Measurements from ENCODE around the gene ITGB2. TPM values are rescaled to one million over a fixed set of nuclear protein-coding genes. Genes with fewer than 3 reads are reported as not detected.

ITGB2 gene
- polyA plus RNA-seq (2013, experiment 1 of 2), result 0.06 TPM
- polyA plus RNA-seq (2013, experiment 2 of 2), result 0.12 TPM

- Histone ChIP-seq H3K4me3 (ENCODE audit: low read length in 2 of 2) (peak within 1 kb of the TSS in 1 of 2 donors; percentile 58), H3K18ac (ENCODE audit: low read length) (peak within 1 kb of the TSS; percentile 86), H3K27ac (replicated peaks; ENCODE audit: low read length) (no peak within 1 kb of the TSS), H4K91ac (ENCODE audit: low read depth, low read length, poor library complexity) (no peak within 1 kb of the TSS), H3K36me3 (replicated peaks in 1 of 2; ENCODE audit: control insufficient read depth in 2 of 2, insufficient read depth in 2 of 2, low read length in 2 of 2) (no peaks in the 10 kb centered on the region), H2BK12ac (ENCODE audit: low read length) (peak within 1 kb of the TSS; percentile 88), H3K9me3 (replicated peaks in 1 of 2; ENCODE audit: control insufficient read depth in 2 of 2, insufficient read depth in 1 of 2, low read depth in 1 of 2, low read length in 2 of 2) (peaks cover 3 to 7% of the 10 kb centered on the region in 2 donors), H4K8ac (ENCODE audit: low read depth, low read length) (no peak within 1 kb of the TSS), H3K4ac (ENCODE audit: low read length) (no peak within 1 kb of the TSS), H3K27me3 (ENCODE audit: control insufficient read depth in 3 of 3, insufficient read depth in 3 of 3, low read depth in 1 of 3, low read length in 3 of 3) (peaks cover 23 to 79% (median 61%) of the 10 kb centered on the region in 3 experiments), H2BK120ac (ENCODE audit: low read depth, low read length) (no peak within 1 kb of the TSS), H3K14ac (ENCODE audit: low read length) (peak within 1 kb of the TSS; percentile 99), H3K4me1 (ENCODE audit: control insufficient read depth in 2 of 2, insufficient read depth in 1 of 2, low read depth in 1 of 2, low read length in 2 of 2) (no peaks in the 10 kb centered on the region), H2AFZ (ENCODE audit: low read length) (peak within 1 kb of the TSS; percentile 49), H3K23ac (ENCODE audit: low read depth, low read length, poor library complexity) (peak within 1 kb of the TSS; percentile 78), H3K9ac (ENCODE audit: low read depth, low read length, poor library complexity) (peak within 1 kb of the TSS; percentile 74), H2AK5ac (ENCODE audit: low read depth, low read length) (peak within 1 kb of the TSS; percentile 82), H2BK15ac (ENCODE audit: low read length) (peak within 1 kb of the TSS; percentile 50), H3K79me1 (ENCODE audit: low read depth, low read length) (no peaks in the 10 kb centered on the region), H3K4me2 (ENCODE audit: insufficient read depth, low read length, poor library complexity, severe bottlenecking) (no peak within 1 kb of the TSS), H2BK5ac (ENCODE audit: low read length) (peak within 1 kb of the TSS; percentile 91)
- no CpG with 5 or more reads among the region's 29 CpGs for WGBS, 2 donors (ENCODE audit: extremely low coverage in 2 of 2, insufficient read length in 2 of 2, insufficient replicate concordance in 1 of 2)
- no peak for DNase-seq (ENCODE audit: low spot score)
Measured at GRCh38 chr21:44920694-44921604, at the start of gene ITGB2. TSS of gene ITGB2 (minus strand) at chr21:44920899. CDS start at chr21:44910782, 10,117 bp downstream.

GRCh38 chr21:44969931-44970755 is 49.4 kb upstream of the ITGB2 start:
- no peak overlapping the region for H3K14ac ChIP-seq (ENCODE audit: low read length)
- H2BK12ac ChIP-seq (ENCODE audit: low read length), result no peak overlapping the region
- H3K4me3 ChIP-seq (ENCODE audit: low read length in 2 of 2), result no peak overlapping the region
- no peak overlapping the region for H3K23ac ChIP-seq (ENCODE audit: low read depth, low read length, poor library complexity)
- no CpG with 5 or more reads among the region's 24 CpGs for WGBS, 2 donors (ENCODE audit: extremely low coverage in 2 of 2, insufficient read length in 2 of 2, insufficient replicate concordance in 1 of 2)
- H3K36me3 ChIP-seq (replicated peaks in 1 of 2; ENCODE audit: control insufficient read depth in 2 of 2, insufficient read depth in 2 of 2, low read length in 2 of 2), result peaks cover 19 to 53% of the 10 kb centered on the region in 2 donors
- H2BK5ac ChIP-seq (ENCODE audit: low read length), result no peak overlapping the region
- peak overlapping the region; percentile 57 for H3K18ac ChIP-seq (ENCODE audit: low read length)
- no peak overlapping the region for H3K27ac ChIP-seq (replicated peaks; ENCODE audit: low read length)
- no peak for DNase-seq (ENCODE audit: low spot score)
- H3K4me2 ChIP-seq (ENCODE audit: insufficient read depth, low read length, poor library complexity, severe bottlenecking), result no peak overlapping the region
- H3K4me1 ChIP-seq (ENCODE audit: control insufficient read depth in 2 of 2, insufficient read depth in 1 of 2, low read depth in 1 of 2, low read length in 2 of 2), result peaks cover 0 to 14% of the 10 kb centered on the region in 2 donors
- no peak overlapping the region for H4K91ac ChIP-seq (ENCODE audit: low read depth, low read length, poor library complexity)
- no peak overlapping the region for H2AFZ ChIP-seq (ENCODE audit: low read length)
- H2AK5ac ChIP-seq (ENCODE audit: low read depth, low read length), result peak overlapping the region; percentile 2
- no peaks in the 10 kb centered on the region for H3K27me3 ChIP-seq (ENCODE audit: control insufficient read depth in 3 of 3, insufficient read depth in 3 of 3, low read depth in 1 of 3, low read length in 3 of 3)
- no peak overlapping the region for H4K8ac ChIP-seq (ENCODE audit: low read depth, low read length)
- no peak overlapping the region for H3K4ac ChIP-seq (ENCODE audit: low read length)
- peaks cover 14% of the 10 kb centered on the region for H3K79me1 ChIP-seq (ENCODE audit: low read depth, low read length)
- no peak overlapping the region for H2BK120ac ChIP-seq (ENCODE audit: low read depth, low read length)
- no peak overlapping the region for H3K9ac ChIP-seq (ENCODE audit: low read depth, low read length, poor library complexity)
- H2BK15ac ChIP-seq (ENCODE audit: low read length), result no peak overlapping the region
- peaks cover 0 to 2% of the 10 kb centered on the region in 2 donors for H3K9me3 ChIP-seq (replicated peaks in 1 of 2; ENCODE audit: control insufficient read depth in 2 of 2, insufficient read depth in 1 of 2, low read depth in 1 of 2, low read length in 2 of 2)

DNA sequence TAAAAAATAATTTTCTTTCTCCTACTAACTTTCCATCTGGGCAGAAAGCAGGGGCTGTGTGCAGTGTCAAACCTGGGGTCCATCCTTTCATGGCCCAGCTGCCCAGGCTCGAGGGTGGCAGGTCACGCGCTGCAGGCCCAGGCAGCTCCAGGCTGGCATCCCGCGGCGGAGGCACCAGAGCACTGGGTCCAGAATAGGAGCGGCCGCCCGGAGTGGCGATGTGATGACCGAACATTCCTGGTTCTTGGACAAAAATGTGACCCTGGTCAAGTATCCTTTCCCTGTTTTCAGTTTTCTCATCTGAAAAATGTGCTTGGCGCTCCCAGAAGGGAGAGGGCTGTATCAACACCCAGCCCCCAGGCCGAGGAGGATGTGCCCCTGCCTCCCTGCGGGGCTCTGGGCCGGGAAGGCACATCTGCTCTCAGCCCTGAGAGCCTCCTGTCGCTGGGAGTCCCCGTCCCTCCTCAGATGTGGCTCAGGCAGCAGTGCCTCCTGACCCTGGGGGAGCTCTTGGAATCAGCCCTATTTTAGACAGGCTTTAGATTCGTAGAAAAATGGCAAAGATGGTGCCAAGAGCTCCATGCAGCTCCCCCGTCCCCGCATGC is 48.5 kb upstream of the ITGB2 start:
- Histone ChIP-seq H3K27ac (replicated peaks; ENCODE audit: low read length) (no peak overlapping the region), H3K36me3 (replicated peaks in 1 of 2; ENCODE audit: control insufficient read depth in 2 of 2, insufficient read depth in 2 of 2, low read length in 2 of 2) (peaks cover 17 to 55% of the 10 kb centered on the region in 2 donors)

More for the DNA sequence above, 48.5 kb upstream of the ITGB2 start:
- H3K14ac ChIP-seq (ENCODE audit: low read length), result no peak overlapping the region
- peaks cover 14% of the 10 kb centered on the region for H3K79me1 ChIP-seq (ENCODE audit: low read depth, low read length)
- no peaks in the 10 kb centered on the region for H3K27me3 ChIP-seq (ENCODE audit: control insufficient read depth in 3 of 3, insufficient read depth in 3 of 3, low read depth in 1 of 3, low read length in 3 of 3)
- H4K8ac ChIP-seq (ENCODE audit: low read depth, low read length), result no peak overlapping the region
- peaks cover 0 to 14% of the 10 kb centered on the region in 2 donors for H3K4me1 ChIP-seq (ENCODE audit: control insufficient read depth in 2 of 2, insufficient read depth in 1 of 2, low read depth in 1 of 2, low read length in 2 of 2)
- H3K18ac ChIP-seq (ENCODE audit: low read length), result no peak overlapping the region
- no peak overlapping the region for H4K91ac ChIP-seq (ENCODE audit: low read depth, low read length, poor library complexity)
- no peak overlapping the region for H3K9ac ChIP-seq (ENCODE audit: low read depth, low read length, poor library complexity)
- H3K4me2 ChIP-seq (ENCODE audit: insufficient read depth, low read length, poor library complexity, severe bottlenecking), result no peak overlapping the region
- H3K23ac ChIP-seq (ENCODE audit: low read depth, low read length, poor library complexity), result no peak overlapping the region
- H2BK5ac ChIP-seq (ENCODE audit: low read length), result peak overlapping the region; percentile 29
- no peak overlapping the region for H3K4ac ChIP-seq (ENCODE audit: low read length)
- no peak overlapping the region for H2AFZ ChIP-seq (ENCODE audit: low read length)
- no peak overlapping the region for H2BK15ac ChIP-seq (ENCODE audit: low read length)
- H2BK12ac ChIP-seq (ENCODE audit: low read length), result no peak overlapping the region
- H3K4me3 ChIP-seq (ENCODE audit: low read length in 2 of 2), result no peak overlapping the region
- peaks cover 0 to 5% of the 10 kb centered on the region in 2 donors for H3K9me3 ChIP-seq (replicated peaks in 1 of 2; ENCODE audit: control insufficient read depth in 2 of 2, insufficient read depth in 1 of 2, low read depth in 1 of 2, low read length in 2 of 2)
- no peak for DNase-seq (ENCODE audit: low spot score)
- H2AK5ac ChIP-seq (ENCODE audit: low read depth, low read length), result no peak overlapping the region
- WGBS, 2 donors (ENCODE audit: extremely low coverage in 2 of 2, insufficient read length in 2 of 2, insufficient replicate concordance in 1 of 2), result no CpG with 5 or more reads among the region's 20 CpGs
- no peak overlapping the region for H2BK120ac ChIP-seq (ENCODE audit: low read depth, low read length)
